WTC11 (cell line): ENCODE measurements around the gene ZMIZ1.

Experiments used
- CREB1 ChIP-seq: sonication (generic); formaldehyde crosslinking; IDR thresholded peaks from 2 replicates; pipeline ENCODE4 v1.8.0; 2023; ENCODE audit warnings: mild to moderate bottlenecking, missing genetic modification reagents
- CREM ChIP-seq: sonication (generic); formaldehyde crosslinking; IDR thresholded peaks from 2 replicates; pipeline ENCODE4 v1.8.1; 2022; ENCODE audit warnings: mild to moderate bottlenecking, missing genetic modification reagents, moderate library complexity
- EMX1 ChIP-seq: fragments of 250-450 bp; sonication (Bioruptor Pico); IDR thresholded peaks from 2 replicates; pipeline ENCODE4 v1.8.0; 2021; ENCODE audit warnings: mild to moderate bottlenecking
- JUN ChIP-seq: sonication (generic); formaldehyde crosslinking; IDR thresholded peaks from 2 replicates; pipeline ENCODE4 v1.8.0; 2023; ENCODE audit warnings: mild to moderate bottlenecking, missing genetic modification reagents
- NR1H2 ChIP-seq: sonication (generic); formaldehyde crosslinking; IDR thresholded peaks from 2 replicates; pipeline ENCODE4 v1.9.0; 2021; ENCODE audit warnings: mild to moderate bottlenecking, moderate library complexity, missing genetic modification reagents
- TCF7 ChIP-seq: sonication (generic); formaldehyde crosslinking; IDR thresholded peaks from 2 replicates; pipeline ENCODE4 v1.8.0; 2022; ENCODE audit warnings: mild to moderate bottlenecking, low read depth, missing genetic modification reagents, moderate library complexity
- TP53 ChIP-seq: sonication (generic); formaldehyde crosslinking; IDR thresholded peaks from 2 replicates; pipeline ENCODE4 v1.8.1; 2023; ENCODE audit warnings: mild to moderate bottlenecking, missing genetic modification reagents
- TF ChIP-seq, protein P1 (sequence below): sonication (generic); formaldehyde crosslinking; IDR thresholded peaks from 2 replicates; pipeline ENCODE4 v1.8.1; 2023; ENCODE audit warnings: mild to moderate bottlenecking, missing genetic modification reagents
- TF ChIP-seq, protein P2 (sequence below): fragments of 200-600 bp; IDR thresholded peaks from 2 replicates; pipeline ENCODE4 v1.8.0; 2022; ENCODE audit warnings: antibody characterized with exemption
- TF ChIP-seq, protein P3 (sequence below): sonication (generic); formaldehyde crosslinking; IDR thresholded peaks from 2 replicates; pipeline ENCODE4 v1.8.0; 2023; ENCODE audit warnings: mild to moderate bottlenecking, missing genetic modification reagents
- TF ChIP-seq, protein P4 (sequence below): sonication (generic); formaldehyde crosslinking; IDR thresholded peaks from 2 replicates; pipeline ENCODE4 v1.8.0; 2022; ENCODE audit warnings: mild to moderate bottlenecking, missing genetic modification reagents
- TF ChIP-seq, protein P5 (sequence below): sonication (generic); formaldehyde crosslinking; IDR thresholded peaks from 2 replicates; pipeline ENCODE4 v1.8.0; 2022; ENCODE audit warnings: mild to moderate bottlenecking, missing genetic modification reagents

DNA sequence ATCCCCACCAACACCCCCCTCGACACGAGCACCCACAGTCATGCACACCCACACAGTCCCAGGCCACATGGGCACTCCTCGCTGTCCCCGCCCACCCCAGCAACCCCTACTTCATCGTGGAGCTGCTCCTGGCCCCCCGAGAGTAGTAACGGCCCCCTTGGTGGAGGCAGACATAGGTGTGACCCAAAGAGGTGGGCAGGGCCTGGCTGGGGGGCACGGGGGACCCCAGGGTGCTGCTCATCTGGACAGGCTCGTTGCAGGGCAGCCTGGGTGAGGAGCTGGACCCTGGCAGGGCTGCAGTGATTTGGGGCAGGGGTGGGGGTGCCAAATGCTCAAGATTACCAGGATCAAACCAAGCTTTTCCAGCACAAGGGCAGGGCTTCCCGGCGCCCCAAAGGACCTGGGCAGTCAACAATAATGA is 42.4 kb upstream of the ZMIZ1 start:
- TF ChIP-seq, protein P1, sequence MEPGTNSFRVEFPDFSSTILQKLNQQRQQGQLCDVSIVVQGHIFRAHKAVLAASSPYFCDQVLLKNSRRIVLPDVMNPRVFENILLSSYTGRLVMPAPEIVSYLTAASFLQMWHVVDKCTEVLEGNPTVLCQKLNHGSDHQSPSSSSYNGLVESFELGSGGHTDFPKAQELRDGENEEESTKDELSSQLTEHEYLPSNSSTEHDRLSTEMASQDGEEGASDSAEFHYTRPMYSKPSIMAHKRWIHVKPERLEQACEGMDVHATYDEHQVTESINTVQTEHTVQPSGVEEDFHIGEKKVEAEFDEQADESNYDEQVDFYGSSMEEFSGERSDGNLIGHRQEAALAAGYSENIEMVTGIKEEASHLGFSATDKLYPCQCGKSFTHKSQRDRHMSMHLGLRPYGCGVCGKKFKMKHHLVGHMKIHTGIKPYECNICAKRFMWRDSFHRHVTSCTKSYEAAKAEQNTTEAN (CRISPR knock-in tag), result no peak
- TF ChIP-seq, protein P2, sequence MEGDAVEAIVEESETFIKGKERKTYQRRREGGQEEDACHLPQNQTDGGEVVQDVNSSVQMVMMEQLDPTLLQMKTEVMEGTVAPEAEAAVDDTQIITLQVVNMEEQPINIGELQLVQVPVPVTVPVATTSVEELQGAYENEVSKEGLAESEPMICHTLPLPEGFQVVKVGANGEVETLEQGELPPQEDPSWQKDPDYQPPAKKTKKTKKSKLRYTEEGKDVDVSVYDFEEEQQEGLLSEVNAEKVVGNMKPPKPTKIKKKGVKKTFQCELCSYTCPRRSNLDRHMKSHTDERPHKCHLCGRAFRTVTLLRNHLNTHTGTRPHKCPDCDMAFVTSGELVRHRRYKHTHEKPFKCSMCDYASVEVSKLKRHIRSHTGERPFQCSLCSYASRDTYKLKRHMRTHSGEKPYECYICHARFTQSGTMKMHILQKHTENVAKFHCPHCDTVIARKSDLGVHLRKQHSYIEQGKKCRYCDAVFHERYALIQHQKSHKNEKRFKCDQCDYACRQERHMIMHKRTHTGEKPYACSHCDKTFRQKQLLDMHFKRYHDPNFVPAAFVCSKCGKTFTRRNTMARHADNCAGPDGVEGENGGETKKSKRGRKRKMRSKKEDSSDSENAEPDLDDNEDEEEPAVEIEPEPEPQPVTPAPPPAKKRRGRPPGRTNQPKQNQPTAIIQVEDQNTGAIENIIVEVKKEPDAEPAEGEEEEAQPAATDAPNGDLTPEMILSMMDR, result no peak
- TF ChIP-seq EMX1 (CRISPR knock-in tag), result no peak
- no peak for TF ChIP-seq TP53
- TF ChIP-seq CREB1, result no peak
- TF ChIP-seq, protein P3, sequence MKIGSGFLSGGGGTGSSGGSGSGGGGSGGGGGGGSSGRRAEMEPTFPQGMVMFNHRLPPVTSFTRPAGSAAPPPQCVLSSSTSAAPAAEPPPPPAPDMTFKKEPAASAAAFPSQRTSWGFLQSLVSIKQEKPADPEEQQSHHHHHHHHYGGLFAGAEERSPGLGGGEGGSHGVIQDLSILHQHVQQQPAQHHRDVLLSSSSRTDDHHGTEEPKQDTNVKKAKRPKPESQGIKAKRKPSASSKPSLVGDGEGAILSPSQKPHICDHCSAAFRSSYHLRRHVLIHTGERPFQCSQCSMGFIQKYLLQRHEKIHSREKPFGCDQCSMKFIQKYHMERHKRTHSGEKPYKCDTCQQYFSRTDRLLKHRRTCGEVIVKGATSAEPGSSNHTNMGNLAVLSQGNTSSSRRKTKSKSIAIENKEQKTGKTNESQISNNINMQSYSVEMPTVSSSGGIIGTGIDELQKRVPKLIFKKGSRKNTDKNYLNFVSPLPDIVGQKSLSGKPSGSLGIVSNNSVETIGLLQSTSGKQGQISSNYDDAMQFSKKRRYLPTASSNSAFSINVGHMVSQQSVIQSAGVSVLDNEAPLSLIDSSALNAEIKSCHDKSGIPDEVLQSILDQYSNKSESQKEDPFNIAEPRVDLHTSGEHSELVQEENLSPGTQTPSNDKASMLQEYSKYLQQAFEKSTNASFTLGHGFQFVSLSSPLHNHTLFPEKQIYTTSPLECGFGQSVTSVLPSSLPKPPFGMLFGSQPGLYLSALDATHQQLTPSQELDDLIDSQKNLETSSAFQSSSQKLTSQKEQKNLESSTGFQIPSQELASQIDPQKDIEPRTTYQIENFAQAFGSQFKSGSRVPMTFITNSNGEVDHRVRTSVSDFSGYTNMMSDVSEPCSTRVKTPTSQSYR (CRISPR knock-in tag), result no peak
- no peak for TF ChIP-seq NR1H2 (CRISPR knock-in tag)
- no peak for TF ChIP-seq TCF7 (CRISPR knock-in tag)
- no peak for TF ChIP-seq JUN (CRISPR knock-in tag)
- TF ChIP-seq, protein P4, sequence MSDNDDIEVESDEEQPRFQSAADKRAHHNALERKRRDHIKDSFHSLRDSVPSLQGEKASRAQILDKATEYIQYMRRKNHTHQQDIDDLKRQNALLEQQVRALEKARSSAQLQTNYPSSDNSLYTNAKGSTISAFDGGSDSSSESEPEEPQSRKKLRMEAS (CRISPR knock-in tag), result no peak
- TF ChIP-seq, protein P5, sequence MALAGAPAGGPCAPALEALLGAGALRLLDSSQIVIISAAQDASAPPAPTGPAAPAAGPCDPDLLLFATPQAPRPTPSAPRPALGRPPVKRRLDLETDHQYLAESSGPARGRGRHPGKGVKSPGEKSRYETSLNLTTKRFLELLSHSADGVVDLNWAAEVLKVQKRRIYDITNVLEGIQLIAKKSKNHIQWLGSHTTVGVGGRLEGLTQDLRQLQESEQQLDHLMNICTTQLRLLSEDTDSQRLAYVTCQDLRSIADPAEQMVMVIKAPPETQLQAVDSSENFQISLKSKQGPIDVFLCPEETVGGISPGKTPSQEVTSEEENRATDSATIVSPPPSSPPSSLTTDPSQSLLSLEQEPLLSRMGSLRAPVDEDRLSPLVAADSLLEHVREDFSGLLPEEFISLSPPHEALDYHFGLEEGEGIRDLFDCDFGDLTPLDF (CRISPR knock-in tag), result no peak
- TF ChIP-seq CREM (CRISPR knock-in tag), result no peak
